Measurements from ENCODE around the gene NUDCD2.

DNA sequence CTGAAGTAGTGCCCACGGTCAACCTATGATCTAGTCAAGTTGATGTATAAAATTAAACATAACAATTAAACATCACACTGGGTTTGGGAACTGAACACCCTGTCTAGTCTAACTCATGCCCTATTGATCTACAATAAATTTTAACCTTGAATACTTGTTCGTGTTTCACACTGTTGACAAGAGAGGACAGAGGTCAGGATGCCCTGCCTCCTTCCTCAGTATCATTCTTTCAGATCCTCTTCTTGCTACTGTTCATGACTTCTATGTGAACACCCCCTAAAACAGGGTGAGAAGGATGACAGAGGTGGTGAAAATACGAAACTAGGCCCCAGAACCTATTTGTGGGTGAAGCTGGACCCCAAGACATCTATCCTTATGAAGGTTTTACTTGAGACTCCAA lies 37.4 kb upstream of the NUDCD2 start:
- TF ChIP-seq GATA3 (IDR thresholded peaks at IDR 0.05; ENCODE audit: low read depth, low read length) (no peak), GATA2 (IDR thresholded peaks at IDR 0.05; ENCODE audit: low read depth, low read length) (no peak)

Data from SH-SY5Y (cell line).